ENCODE results near the gene C1orf87.

The C1orf87 gene

GRCh38 chr1:59948990-59949389 lies 124.6 kb downstream of the C1orf87 start:
- DNase-seq (ENCODE audit: low read depth, low spot score), result no peak

- no peak for DNase-seq (ENCODE audit: low read depth, low spot score)
Observed at GRCh38 chr1:59947047-59947938, 126.3 kb downstream of the C1orf87 start.

- no peak for DNase-seq (ENCODE audit: low read depth, low spot score)
Observed at GRCh38 chr1:59945790-59946189, 127.8 kb downstream of the C1orf87 start.
